MM.1S (cell line): ENCODE measurements around the gene MMS19.

Source experiments
- EZH2 ChIP-seq: fragments of 300-600 bp; sonication (generic); optimal IDR thresholded peaks from 2 replicates; pipeline ENCODE3; 2017; ENCODE audit warnings: low read depth, mild to moderate bottlenecking, antibody characterized with exemption, low read length, mixed read lengths
- TF ChIP-seq, protein P1 (sequence below): fragments of 300-600 bp; sonication (generic); IDR thresholded peaks from 2 replicates; pipeline ENCODE4 v1.5.1; 2016; ENCODE audit warnings: antibody characterized with exemption, low read length, mixed read lengths

DNA sequence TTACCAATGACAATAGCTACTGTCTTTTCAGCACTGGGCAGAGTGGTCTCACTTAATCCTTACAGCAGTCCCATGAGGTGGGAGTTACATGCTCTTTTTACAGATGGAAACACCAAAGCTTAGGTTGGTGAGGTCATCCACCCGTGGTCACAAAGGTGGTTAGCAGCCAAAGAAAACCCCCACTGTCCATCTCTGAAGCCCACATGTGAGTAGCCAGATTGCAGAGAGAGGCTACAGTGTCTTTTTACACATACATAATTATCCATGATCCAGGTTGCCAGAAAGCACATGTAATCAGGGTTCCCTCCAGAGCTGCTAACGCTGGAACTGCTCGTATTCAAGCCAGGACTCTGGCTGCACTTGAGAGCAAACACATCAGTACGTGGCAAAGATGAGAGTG, 49.7 kb upstream of the MMS19 start:
- TF ChIP-seq, protein P1, sequence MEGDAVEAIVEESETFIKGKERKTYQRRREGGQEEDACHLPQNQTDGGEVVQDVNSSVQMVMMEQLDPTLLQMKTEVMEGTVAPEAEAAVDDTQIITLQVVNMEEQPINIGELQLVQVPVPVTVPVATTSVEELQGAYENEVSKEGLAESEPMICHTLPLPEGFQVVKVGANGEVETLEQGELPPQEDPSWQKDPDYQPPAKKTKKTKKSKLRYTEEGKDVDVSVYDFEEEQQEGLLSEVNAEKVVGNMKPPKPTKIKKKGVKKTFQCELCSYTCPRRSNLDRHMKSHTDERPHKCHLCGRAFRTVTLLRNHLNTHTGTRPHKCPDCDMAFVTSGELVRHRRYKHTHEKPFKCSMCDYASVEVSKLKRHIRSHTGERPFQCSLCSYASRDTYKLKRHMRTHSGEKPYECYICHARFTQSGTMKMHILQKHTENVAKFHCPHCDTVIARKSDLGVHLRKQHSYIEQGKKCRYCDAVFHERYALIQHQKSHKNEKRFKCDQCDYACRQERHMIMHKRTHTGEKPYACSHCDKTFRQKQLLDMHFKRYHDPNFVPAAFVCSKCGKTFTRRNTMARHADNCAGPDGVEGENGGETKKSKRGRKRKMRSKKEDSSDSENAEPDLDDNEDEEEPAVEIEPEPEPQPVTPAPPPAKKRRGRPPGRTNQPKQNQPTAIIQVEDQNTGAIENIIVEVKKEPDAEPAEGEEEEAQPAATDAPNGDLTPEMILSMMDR: no peak
- TF ChIP-seq EZH2: no peak
